ENCODE measurements around the gene MAP4K1. TPM values are rescaled to one million over a fixed set of nuclear protein-coding genes. Genes with fewer than 3 reads are reported as not detected.
"Not testable (repeated sequence)": the region's sequence is repeated elsewhere in the genome, so short reads cannot be mapped to it uniquely, and the experiment has no call there.

Gene MAP4K1
- total RNA-seq, 1 experiment from 2014 or later, result 0.29 TPM

- in situ Hi-C loops (cut with HindIII; ENCODE audit: low pct_unique_long_range_greater_than_20kb, low sequenced_read_pairs), result no loop called here
- no peak for DNase-seq (ENCODE audit: low read depth, low spot score)
These were observed 21.4 kb downstream of the MAP4K1 start for GRCh38 chr19:38596057-38596981.

GRCh38 chr19:38592940-38593339, 24.8 kb downstream of the MAP4K1 start:
- DNase-seq (ENCODE audit: low read depth, low spot score), result no peak

GRCh38 chr19:38588041-38588440, 29.7 kb downstream of the MAP4K1 start:
- DNase-seq (ENCODE audit: low read depth, low spot score), result no peak
- in situ Hi-C loops (cut with HindIII; ENCODE audit: low pct_unique_long_range_greater_than_20kb, low sequenced_read_pairs), result no loop called here

More at GRCh38 chr19:38592940-38593339, 24.8 kb downstream of the MAP4K1 start:
- in situ Hi-C loops (cut with HindIII; ENCODE audit: low pct_unique_long_range_greater_than_20kb, low sequenced_read_pairs), result no loop called here

GRCh38 chr19:38587562-38587961, 30.2 kb downstream of the MAP4K1 start:
- no peak for DNase-seq (ENCODE audit: low read depth, low spot score)
- in situ Hi-C loops (cut with HindIII; ENCODE audit: low pct_unique_long_range_greater_than_20kb, low sequenced_read_pairs), result no loop called here

- in situ Hi-C loops (cut with HindIII; ENCODE audit: low pct_unique_long_range_greater_than_20kb, low sequenced_read_pairs), result no loop called here
- no peak for DNase-seq (ENCODE audit: low read depth, low spot score)
These were observed 33.8 kb downstream of the MAP4K1 start for GRCh38 chr19:38583985-38584305.

GRCh38 chr19:38583219-38583984, 34.4 kb downstream of the MAP4K1 start:
- in situ Hi-C loops (cut with HindIII; ENCODE audit: low pct_unique_long_range_greater_than_20kb, low sequenced_read_pairs), result no loop called here

GRCh38 chr19:38580080-38580479, 37.7 kb downstream of the MAP4K1 start:
- DNase-seq (ENCODE audit: low read depth, low spot score), result no peak
- in situ Hi-C loops (cut with HindIII; ENCODE audit: low pct_unique_long_range_greater_than_20kb, low sequenced_read_pairs), result no loop called here

More at GRCh38 chr19:38583219-38583984, 34.4 kb downstream of the MAP4K1 start:
- no peak for DNase-seq (ENCODE audit: low read depth, low spot score)

GRCh38 chr19:38579304-38579703, 38.4 kb downstream of the MAP4K1 start:
- in situ Hi-C loops (cut with HindIII; ENCODE audit: low pct_unique_long_range_greater_than_20kb, low sequenced_read_pairs); DNase-seq (ENCODE audit: low read depth, low spot score): not testable (repeated sequence)

GRCh38 chr19:38577826-38578225, 39.9 kb downstream of the MAP4K1 start:
- DNase-seq (ENCODE audit: low read depth, low spot score), result no peak
- in situ Hi-C loops (cut with HindIII; ENCODE audit: low pct_unique_long_range_greater_than_20kb, low sequenced_read_pairs), result no loop called here

GRCh38 chr19:38571682-38572081, 46.1 kb downstream of the MAP4K1 start:
- in situ Hi-C loops (cut with HindIII; ENCODE audit: low pct_unique_long_range_greater_than_20kb, low sequenced_read_pairs), result no loop called here
- no peak for DNase-seq (ENCODE audit: low read depth, low spot score)

- in situ Hi-C loops (cut with HindIII; ENCODE audit: low pct_unique_long_range_greater_than_20kb, low sequenced_read_pairs), result no loop called here
These were observed 48.3 kb downstream of the MAP4K1 start for GRCh38 chr19:38569368-38569983.

GRCh38 chr19:38565691-38566105, 52.1 kb downstream of the MAP4K1 start:
- in situ Hi-C loops (cut with HindIII; ENCODE audit: low pct_unique_long_range_greater_than_20kb, low sequenced_read_pairs), result no loop called here
- no peak for DNase-seq (ENCODE audit: low read depth, low spot score)

More at GRCh38 chr19:38569368-38569983, 48.3 kb downstream of the MAP4K1 start:
- no peak for DNase-seq (ENCODE audit: low read depth, low spot score)

- in situ Hi-C loops (cut with HindIII; ENCODE audit: low pct_unique_long_range_greater_than_20kb, low sequenced_read_pairs), result no loop called here
- no peak for DNase-seq (ENCODE audit: low read depth, low spot score)
These were observed 52.6 kb downstream of the MAP4K1 start for GRCh38 chr19:38564981-38565690.

GRCh38 chr19:38563475-38563874, 54.3 kb downstream of the MAP4K1 start:
- in situ Hi-C loops (cut with HindIII; ENCODE audit: low pct_unique_long_range_greater_than_20kb, low sequenced_read_pairs), result no loop called here
- DNase-seq (ENCODE audit: low read depth, low spot score), result no peak

GRCh38 chr19:38562096-38562495, 55.7 kb downstream of the MAP4K1 start:
- in situ Hi-C loops (cut with HindIII; ENCODE audit: low pct_unique_long_range_greater_than_20kb, low sequenced_read_pairs), result no loop called here
- no peak for DNase-seq (ENCODE audit: low read depth, low spot score)

GRCh38 chr19:38561658-38562057, 56.1 kb downstream of the MAP4K1 start:
- no peak for DNase-seq (ENCODE audit: low read depth, low spot score)
- in situ Hi-C loops (cut with HindIII; ENCODE audit: low pct_unique_long_range_greater_than_20kb, low sequenced_read_pairs), result no loop called here

- in situ Hi-C loops (cut with HindIII; ENCODE audit: low pct_unique_long_range_greater_than_20kb, low sequenced_read_pairs), result no loop called here
- DNase-seq (ENCODE audit: low read depth, low spot score), result no peak
These were observed 56.6 kb downstream of the MAP4K1 start for GRCh38 chr19:38561053-38561606.

Data from SK-MEL-5 (cell line).